HG03097 (cell line): Measurements from ENCODE around the gene IMPA2.

ENCODE experiments used
- ATAC-seq: cut with Tn5 transposase; IDR thresholded peaks from one replicate; pipeline ENCODE4 v1.9.1; 2021; ENCODE audit not compliant: unreplicated experiment, low FRiP score

The IMPA2 gene

DNA sequence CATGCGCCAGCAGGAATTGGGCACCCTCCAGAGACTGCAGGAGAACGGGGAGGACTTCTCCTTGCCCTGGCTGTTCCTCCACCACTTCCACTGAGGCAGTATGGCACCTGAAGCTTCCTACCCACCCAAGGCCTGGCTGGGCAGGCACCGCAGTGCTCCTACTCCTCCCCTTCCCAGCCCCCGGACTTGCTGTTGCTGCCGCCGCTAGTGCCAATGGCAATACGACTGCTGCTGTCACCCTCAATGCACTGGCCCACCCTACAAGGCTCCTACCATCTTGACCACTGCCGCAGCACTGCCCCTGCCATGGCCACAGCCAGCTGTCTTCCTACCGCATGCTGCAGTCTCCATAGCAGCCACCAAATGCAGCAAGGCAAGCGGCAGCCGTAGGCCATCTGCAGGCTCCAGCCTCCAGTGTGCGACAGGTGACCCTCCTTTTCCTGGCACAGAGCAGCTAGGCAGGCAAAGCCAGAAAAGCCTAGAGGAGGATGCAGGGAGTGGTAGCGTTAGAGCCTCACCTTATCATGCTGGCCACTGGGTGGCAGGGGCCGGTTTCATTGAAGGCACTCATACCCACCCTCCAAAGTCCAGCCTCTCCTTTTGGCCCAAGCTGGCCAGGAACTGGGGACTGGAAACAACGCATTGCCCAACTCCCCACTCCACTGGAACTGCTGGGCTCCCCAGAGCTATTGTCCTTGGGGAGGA is 64.9 kb downstream of the IMPA2 start:
- no peak for ATAC-seq

DNA sequence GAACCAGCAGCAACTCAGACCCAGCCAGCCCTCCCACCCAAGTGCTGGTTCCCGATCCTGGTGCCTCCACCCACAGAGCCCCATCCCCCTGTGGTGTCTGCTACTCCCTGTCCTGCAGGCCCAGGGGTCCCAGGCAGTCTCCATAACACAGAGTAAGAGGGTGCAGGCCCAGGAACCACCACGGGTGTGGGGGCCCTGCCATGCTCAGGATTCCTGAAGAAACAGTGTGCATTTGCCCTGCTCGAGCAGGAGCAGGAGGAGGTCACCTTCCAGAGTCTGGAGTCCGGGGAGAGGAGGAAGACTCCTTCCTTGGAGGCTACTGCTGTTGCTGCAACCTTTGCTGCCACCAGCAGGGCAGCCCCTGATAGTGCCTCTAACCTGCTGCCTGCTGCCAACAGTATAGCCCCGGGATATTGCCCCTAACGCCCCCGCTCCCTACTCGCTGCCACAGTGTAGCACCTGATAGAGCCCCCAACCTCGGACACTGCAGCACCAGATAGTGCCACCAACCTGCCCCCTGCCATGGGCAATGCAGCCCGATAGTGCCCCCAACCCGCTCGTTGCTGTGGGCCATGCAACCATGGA is 65.5 kb downstream of the IMPA2 start:
- ATAC-seq, result no peak

DNA sequence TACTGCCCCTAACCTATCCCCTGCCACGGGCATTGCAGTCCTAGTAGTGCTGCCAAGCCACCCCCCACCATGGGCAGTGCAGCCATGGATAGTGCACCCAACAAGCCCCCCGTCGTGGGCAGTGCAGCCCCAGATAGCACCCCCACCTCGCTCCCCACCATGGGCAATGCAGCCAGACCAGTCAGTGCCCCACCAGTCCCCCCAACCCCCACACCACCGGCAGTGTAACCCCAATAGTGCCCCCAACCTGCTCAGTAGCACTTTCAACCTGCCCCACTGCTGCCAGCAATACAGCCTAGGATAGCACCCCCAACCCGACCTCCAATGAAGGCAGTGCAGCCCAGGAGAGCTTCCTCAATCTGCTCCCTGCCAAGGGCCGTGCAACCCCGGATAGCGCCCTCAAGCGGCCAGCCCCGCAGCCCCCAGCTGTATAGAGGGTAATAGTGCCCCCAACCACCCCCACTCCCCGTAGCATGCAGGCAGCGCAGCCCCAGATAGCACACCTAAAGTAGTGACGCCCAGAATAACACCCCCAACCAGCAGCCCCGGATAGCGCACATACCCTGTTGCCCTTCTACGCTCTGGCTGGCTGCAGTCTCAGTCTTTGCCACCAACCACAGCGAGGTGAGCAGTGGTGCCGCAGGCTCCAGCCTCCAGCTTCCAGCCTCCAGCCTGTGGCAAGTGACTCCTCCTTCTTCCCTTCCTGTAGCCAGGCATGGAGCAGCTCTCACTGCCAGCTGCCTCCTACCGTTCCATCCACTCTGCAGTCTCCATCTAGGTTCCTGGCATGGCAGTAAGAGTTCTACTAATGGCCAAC is 66.9 kb downstream of the IMPA2 start:
- ATAC-seq, result no peak

DNA sequence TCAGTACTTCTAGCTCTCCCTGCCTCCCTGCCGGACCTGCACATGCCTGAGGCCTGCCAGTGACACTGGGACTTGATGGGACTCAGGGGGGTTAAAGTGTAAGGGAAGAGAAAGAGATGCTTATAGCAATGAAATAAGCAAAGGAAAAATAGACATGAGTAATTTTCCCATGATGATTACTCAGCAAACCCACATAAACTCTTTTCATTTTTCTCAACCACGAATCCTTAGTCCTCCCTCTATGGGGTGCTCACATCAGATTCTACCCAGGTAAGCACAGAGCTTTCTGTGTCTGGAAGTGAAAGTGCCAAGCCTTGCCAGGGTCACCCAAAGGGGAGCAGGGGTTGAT is 67.5 kb downstream of the IMPA2 start:
- no peak for ATAC-seq

DNA sequence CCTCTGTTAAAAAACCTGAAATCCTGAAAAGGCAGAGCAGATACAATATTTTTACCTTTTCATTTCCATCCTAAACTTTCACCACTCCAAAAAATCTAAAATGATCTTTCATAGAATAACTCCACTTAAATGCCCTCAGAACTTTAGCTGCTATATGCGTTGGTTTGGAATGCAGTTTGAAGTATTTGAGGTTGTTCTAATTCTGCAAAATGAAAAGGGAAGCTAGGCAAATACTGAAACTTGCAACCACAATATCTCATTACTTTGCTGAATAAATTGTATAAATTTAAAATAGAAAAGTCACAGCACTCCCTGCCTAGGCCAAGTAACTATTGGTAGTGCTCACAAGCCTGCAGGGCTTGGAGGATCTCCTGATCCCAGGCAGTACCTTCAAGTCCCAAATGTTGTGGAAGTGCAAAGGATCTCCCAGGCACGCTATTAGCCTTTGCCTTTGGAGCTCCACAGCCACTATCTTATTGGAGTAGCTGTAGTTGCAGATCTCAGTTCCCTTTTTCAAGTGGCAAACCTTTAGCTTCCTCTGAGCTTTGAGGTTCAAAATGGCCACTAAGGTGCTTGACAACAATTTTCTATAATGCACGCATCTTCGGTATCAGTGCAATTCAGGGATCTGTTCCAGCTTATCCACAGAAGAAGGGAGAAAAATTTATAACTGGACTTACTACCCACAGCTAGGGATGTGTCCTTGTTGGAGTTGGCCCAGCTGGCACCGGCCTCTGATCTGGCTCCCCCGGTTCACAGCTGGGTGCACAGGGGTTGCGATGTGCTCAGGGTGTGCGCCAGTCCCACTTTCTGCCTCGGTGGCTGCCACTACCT is 68.9 kb downstream of the IMPA2 start:
- peak; percentile 73 for ATAC-seq

DNA sequence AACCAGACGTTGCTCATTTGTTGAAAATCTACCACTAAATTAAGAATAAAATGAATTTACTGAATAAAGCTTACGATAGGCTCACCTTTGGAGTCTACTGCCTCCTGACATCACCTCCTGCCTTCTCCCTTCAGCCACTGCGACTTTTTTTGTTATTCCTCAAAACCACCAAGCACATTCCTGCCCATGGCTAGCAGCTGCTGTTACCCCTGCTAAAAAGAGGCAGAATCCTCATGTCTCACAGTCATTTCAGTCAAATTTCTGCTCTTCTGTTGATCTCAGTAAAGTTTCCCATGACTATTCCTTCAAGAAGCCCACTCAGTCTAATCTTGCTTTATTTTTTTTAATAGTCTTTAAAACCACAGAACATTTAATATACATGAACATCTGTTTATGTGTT is 71.6 kb downstream of the IMPA2 start:
- no peak for ATAC-seq

DNA sequence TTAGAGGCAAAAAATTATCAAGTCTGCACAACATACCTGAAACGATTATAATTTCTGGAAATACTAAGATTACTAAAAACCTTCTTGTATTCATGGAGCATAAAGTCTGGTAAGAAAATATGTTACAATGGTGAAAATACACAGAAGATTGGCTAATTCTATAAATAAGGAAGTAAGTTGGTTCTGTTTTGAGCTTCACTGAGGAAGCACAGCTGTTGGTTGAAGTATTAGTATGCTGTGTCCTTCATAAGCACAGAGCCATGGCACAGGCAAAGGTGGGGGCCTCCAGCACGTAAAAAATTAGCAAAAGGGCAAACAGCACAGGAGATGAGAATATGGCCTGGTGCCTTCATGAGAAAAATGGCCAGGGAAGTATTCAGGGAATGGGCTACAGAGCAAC is 72.0 kb downstream of the IMPA2 start:
- no peak for ATAC-seq

DNA sequence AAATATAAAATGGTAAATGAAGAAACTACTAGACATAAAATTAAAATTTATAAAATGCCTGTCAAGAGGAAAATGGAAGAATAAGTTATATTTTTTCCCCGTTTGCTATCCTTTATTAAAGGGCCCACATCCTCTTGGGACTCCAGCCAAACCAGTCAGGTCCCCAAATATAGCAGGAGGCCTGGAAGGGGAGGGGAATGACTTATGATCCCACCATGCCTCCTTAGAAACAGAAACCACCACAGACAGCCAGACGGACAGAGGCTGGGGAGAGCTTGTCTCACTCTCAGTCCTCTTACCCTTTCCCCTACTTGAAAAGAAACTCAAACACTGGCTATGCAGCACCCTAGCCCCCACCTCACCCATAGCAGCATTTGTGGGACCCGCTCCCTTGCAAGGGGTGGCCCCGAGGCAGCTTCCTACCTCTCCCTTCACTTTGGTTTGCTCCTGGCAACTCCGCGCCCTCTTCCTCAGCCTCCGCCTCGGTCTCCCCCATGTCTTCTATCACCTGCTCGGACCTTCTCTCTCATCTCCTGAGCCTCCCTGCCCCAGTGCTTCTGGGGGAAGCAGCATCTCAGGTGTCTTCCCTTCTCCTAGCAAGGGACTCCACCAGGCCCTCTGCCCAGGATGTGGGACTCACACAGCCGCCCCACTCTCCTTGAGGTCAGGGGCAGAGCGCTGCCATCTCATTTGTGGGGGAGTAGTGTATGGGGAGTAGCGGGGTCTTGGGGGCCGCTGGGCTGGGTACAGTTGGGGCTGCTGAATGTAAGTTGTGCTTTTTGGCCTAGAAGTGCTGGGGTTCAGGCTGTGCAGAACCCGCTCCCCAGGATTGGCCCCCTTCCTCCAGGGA is 75.0 kb downstream of the IMPA2 start:
- no peak for ATAC-seq

DNA sequence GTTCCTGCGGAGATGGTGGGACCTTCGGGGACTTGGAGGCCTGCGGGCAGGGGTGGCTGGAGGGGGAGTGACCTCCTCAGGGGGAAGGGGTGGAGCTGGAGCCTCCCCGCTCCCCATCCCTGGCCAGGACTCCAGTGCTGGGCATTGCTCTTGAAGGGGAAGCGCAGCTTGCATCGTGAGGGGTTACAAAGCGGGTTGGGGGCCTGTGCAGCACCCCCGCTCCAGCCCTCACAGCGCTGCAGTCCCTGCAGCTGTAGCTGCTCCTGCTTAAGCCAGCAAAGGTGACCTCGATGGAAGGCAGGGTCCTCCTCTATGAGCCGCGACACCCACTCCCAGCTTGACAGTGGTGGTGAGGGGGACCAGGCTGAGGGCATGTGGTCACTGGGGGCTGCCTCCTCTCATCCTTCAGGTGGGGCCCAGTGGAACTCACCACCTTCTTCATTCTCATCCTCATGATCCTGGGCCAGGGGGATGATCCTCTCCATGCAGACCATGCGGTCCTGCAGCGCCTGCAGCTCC is 75.6 kb downstream of the IMPA2 start:
- no peak for ATAC-seq

DNA sequence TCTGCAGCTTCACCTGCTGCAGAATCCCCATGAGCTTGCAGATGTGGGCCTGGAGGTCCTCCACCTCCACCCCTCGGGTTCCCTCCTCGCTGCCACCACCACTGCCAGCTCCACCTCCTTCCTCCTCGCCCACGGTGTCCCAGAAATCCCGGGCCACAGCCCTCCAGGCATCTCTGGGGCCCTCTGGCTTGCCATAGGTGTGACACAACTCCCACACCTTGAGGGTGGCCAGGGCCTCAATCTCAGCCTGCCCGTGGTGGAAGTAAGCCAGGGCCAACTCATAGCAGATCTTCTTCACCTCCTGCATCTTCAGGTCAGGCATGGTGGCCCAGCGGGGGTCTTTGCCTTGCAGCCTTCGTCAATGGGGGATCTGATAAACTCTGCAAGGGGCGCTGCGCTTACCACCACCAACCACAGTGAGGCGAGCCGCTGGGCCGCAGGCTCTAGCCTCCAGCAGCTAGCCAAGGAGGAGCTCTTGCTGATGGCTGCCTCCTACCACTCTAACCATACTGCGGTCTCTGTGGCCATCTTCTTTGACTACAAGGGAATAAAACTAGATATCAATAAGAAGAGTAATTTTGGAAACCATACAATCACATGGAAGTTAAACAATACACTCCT is 76.2 kb downstream of the IMPA2 start:
- ATAC-seq, result no peak

DNA sequence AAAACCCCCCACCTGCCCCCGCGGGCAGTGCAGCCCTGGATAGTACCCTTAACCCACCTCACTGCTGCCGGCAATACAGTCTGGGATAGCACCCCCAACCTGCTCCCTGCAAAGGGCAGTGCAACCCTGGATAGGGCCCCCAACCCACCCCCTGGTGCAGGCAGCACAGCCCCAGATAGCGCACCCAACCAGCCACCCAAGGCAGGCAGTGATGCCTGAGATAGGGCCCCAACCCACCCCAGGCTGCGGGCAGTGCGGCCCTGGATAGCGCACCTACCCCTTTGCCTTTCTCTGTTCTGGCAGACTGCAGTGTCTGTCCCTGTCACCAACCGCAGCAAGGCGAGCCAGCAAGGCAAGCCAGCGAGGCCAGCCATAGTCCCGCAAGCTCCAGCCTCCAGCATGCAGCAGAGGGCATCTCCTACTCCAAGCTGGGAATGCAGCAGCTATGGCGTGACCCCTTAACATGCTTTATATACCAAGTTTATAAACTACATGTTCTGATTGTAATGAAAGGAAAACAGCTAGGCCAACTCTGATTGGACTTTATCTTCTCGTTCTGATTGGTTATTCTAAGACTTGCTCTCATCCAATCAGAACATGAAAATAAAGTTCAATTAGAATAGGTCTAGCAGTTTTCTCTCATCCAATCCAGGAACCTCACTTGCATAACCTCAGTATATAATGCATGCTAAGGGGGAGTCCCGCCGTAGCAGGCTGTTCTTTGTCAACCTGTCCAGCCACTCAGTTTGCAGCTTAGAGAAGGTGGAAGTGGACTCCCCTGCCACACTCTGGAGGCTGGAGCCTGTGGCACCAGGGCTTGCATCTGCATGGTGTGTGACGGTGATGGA is 78.3 kb downstream of the IMPA2 start:
- no peak for ATAC-seq

DNA sequence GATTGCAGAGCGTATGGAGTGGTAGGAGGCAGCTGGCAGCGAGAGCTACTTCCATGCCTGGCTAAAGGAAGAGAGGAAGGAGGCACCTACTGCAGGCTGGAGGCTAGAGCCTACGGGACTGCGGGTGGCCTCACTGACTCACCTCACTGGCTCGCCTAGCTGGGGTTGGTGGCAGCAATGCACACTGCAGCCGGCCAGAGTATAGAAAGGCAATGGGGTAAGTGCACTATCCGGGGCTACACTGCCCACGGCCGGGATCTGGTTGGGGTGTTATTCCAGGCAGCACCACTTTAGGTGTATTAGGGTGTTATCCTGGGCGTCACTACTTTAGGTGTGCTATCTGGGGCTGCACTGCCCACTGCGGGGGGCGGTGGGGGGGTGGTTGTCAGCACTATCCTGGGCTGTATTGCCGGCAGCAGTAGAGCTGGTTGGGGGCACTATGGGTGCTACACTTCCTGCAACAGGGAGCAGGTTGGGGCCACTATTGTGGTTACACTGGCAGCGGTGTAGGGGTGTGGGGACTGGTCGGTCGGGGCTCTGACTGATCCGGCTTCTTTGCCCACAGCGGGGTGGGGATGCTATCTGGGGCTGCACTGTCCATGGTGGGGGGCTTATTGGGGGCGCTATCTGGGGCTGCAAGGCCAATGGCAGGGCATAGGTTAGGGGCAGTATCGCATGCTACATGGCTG is 79.0 kb downstream of the IMPA2 start:
- ATAC-seq, result no peak

DNA sequence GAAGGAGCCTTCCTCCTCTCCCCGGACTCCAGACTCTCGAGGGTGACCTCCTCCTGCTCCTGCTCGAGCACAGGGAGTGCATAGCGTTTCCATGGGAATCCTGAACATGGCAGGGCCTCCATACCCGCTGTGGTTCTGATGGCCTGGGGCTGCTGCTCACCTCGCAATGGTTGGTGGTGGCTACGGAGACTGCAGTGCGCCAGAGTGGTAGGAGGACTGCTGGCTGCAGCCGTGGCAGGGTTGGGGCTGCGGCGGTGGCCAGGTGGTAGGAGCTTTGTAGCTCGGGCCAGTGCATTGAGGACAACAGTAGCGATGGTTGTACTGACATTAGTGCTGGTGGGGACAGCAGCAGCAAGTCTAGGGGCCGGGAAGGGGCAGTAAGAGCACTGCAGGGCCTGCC is 80.4 kb downstream of the IMPA2 start:
- ATAC-seq, result no peak

DNA sequence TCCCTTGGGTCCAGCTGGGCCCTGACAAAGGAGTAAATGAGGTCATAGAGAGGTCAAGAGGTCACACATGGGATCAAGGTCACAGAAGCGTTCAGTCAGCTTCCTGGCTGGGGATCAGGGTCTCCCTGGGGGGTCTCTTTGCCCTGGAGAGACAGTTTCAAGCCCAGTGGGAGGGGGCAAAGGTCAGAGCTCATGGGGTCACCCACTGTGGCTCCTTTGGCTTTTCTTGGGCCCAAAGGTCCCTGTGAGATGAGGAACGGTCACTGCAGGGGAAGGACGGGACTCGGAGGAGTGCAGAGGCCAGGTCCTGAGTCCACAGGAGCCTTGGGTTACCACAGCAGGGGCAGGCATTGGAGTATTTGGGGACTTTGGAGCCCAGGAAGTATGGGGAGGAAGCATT is 81.7 kb downstream of the IMPA2 start:
- no peak for ATAC-seq

DNA sequence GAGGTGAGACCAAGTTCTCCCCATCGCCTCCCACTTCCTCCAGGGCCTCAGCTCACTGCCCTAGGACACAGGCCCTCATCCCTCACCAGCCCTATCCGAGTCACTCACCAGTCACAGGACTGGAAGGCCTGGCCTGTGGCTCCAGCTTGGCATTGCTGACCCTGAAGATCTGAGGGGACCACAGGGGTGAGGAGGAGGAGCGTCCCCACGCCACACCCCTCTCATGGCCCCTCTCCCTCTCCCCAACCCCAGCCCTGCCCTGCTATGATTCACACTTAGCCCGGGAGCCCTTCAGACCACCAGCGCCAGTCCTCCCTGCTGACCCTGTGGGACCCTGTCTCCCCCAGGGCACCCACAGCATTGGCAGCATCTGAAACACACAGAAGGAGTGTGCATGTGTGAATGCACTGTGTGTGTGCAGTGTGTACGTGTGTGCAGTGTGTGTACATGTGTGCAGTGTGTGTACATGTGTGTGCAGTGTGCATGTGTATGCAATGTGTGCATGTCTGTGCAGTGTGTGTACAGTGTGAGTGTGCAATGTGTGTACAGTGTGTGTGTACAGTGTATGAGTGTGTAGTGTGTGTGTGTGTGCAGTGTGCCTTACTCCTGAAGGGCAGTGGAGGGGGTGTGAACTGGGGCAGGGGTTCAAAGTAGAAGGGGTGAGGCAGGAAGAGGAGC is 82.9 kb downstream of the IMPA2 start:
- ATAC-seq, result no peak

DNA sequence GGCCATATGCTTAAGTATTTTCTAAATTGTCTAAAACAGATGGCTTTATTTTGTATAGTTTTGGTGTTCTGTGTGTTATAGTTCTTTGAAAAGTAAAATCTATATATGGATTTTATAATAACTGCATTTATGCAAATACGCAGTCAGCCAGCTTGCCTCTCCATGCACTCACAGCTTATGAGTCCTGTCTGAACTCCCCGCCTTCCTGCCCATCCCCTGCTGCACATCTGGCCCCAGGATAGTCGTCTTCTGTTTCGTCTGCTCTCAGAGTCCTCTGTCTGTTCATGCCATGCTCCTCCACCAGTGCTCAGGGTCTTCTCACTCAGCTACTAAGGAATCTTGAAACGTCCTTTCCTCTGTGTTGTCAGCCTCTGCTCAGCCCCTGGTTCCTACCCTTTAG is 84.1 kb downstream of the IMPA2 start:
- ATAC-seq, result no peak

DNA sequence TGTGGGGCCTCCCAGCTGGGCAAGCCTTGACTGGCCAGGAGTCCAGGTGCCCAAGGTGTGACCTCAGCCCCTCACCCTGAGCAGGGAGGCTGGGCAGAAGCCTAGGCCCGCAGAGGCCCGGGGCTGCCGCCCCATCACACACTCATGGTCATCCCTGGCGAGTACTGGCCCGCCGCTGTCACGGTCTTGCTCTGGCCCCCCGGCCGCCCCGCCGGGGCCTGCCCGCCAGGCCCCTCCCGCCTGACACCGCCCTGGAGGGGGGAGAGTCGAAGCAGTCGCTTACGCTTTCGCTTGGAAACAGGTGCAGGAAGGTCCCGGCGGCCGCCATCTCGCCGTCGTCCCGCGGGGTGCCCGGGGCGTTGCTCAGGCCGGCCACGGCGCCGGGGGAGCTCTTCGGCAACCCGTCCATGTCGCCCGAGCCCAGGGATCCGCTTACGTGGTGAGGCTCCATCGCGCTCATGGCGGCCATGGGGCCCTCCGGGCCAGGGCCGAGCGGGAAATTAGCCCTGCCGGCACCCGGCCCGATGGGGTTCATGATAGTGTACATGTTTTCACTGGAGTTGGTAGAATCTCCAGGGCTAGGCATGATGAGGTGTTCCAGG is 85.7 kb downstream of the IMPA2 start:
- ATAC-seq, result no peak
